Mesendoderm (in vitro differentiated cells): ENCODE results near the gene PLEK2.

Experiments
- DNase-seq: peaks from one replicate; pipeline ENCODE4 v3.0.0; 2013
- H2AK5ac ChIP-seq: 2 replicates; pipeline ENCODE4 v1.6.1; 2013; ENCODE audit warnings: low read length, inconsistent platforms
- H2BK120ac ChIP-seq: 2 replicates; pipeline ENCODE4 v1.6.1; 2013; ENCODE audit warnings: low read depth, mild to moderate bottlenecking, low read length, moderate library complexity, mixed read lengths
- H2BK15ac ChIP-seq: replicated peaks from 2 replicates; pipeline ENCODE4 v1.6.1; 2013; ENCODE audit warnings: low read depth, mild to moderate bottlenecking, moderate library complexity
- H2BK5ac ChIP-seq: 2 replicates; pipeline ENCODE4 v1.6.1; 2013; ENCODE audit warnings: low read length, inconsistent platforms
- H3K18ac ChIP-seq: 2 replicates; pipeline ENCODE4 v1.6.1; 2013; ENCODE audit warnings: mild to moderate bottlenecking, low read length, mixed read lengths
- H3K23ac ChIP-seq: one replicate; pipeline ENCODE4 v1.6.1; 2013; ENCODE audit warnings: low read length
- H3K27ac ChIP-seq: 2 replicates; pipeline ENCODE4 v1.5.1; 2013; ENCODE audit warnings: low read depth, mild to moderate bottlenecking, inconsistent platforms, low read length, moderate library complexity
- H3K27me3 ChIP-seq: 2 replicates; pipeline ENCODE4 v1.6.1; 2013; ENCODE audit warnings: low read length, control low read depth, mild to moderate bottlenecking, inconsistent platforms; ENCODE audit not compliant: insufficient read depth, poor library complexity
- H3K36me3 ChIP-seq: 2 replicates; pipeline ENCODE4 v1.6.1; 2013; ENCODE audit warnings: low read length, inconsistent platforms; ENCODE audit not compliant: control insufficient read depth, insufficient read depth
- H3K4ac ChIP-seq: one replicate; pipeline ENCODE4 v1.6.1; 2013; ENCODE audit warnings: low read depth, mild to moderate bottlenecking, low read length, moderate library complexity
- H3K4me1 ChIP-seq: 2 replicates; pipeline ENCODE4 v1.6.1; 2013; ENCODE audit warnings: low read depth, low read length, inconsistent platforms; ENCODE audit not compliant: control insufficient read depth
- H3K4me2 ChIP-seq: 2 replicates; pipeline ENCODE4 v1.6.1; 2013; ENCODE audit warnings: low read length
- H3K4me3 ChIP-seq: 2 replicates; pipeline ENCODE4 v1.5.1; 2013; ENCODE audit warnings: mild to moderate bottlenecking, low read length
- H3K56ac ChIP-seq: one replicate; pipeline ENCODE4 v1.6.1; 2013; ENCODE audit warnings: low read length
- H3K79me1 ChIP-seq: 2 replicates; pipeline ENCODE4 v1.6.1; 2013; ENCODE audit warnings: low read length, inconsistent platforms
- H3K79me2 ChIP-seq: 2 replicates; pipeline ENCODE4 v1.6.1; 2013; ENCODE audit warnings: mild to moderate bottlenecking, low read length; ENCODE audit not compliant: control insufficient read depth, insufficient read depth
- H3K9ac ChIP-seq: 2 replicates; pipeline ENCODE4 v1.6.1; 2013; ENCODE audit warnings: low read length, inconsistent platforms
- H4K5ac ChIP-seq: one replicate; pipeline ENCODE4 v1.6.1; 2013; ENCODE audit warnings: low read length
- H4K8ac ChIP-seq: one replicate; pipeline ENCODE4 v1.6.1; 2013; ENCODE audit warnings: low read depth, mild to moderate bottlenecking, control low read depth, low read length, moderate library complexity
- WGBS: extraction: QIAGEN DNeasy Blood & Tissue Kit; methylation state at CpG from one replicate; pipeline ENCODE4 v1.1.7; 2013; ENCODE audit warnings: low lambda C conversion rate, missing lambda C conversion rate; ENCODE audit not compliant: insufficient coverage; ENCODE audit errors: extremely low coverage; 5-methylcytosine and 5-hydroxymethylcytosine counted together

Gene PLEK2

GRCh38 chr14:67373347-67373746 is 38.6 kb downstream of the PLEK2 start:
- Histone ChIP-seq H3K79me1 (peaks cover 2% of the 10 kb centered on the region), H3K4me3 (no peak overlapping the region), H3K27ac (no peak overlapping the region), H2BK5ac (no peak overlapping the region), H2AK5ac (no peak overlapping the region), H3K56ac (no peak overlapping the region), H3K4ac (no peak overlapping the region), H2BK15ac (no peak overlapping the region), H3K36me3 (peaks cover 10% of the 10 kb centered on the region), H4K8ac (no peak overlapping the region), H2BK120ac (no peak overlapping the region), H3K18ac (no peak overlapping the region), H4K5ac (no peak overlapping the region), H3K27me3 (no peaks in the 10 kb centered on the region), H3K4me2 (no peak overlapping the region), H3K9ac (no peak overlapping the region), H3K79me2 (no peaks in the 10 kb centered on the region), H3K4me1 (no peaks in the 10 kb centered on the region), H3K23ac (no peak overlapping the region)
- no CpG with 5 or more reads among the region's 2 CpGs for WGBS
- no peak for DNase-seq

- Histone ChIP-seq H3K36me3 (peaks cover 13% of the 10 kb centered on the region), H3K18ac (no peak overlapping the region), H3K79me1 (peaks cover 5% of the 10 kb centered on the region), H3K23ac (no peak overlapping the region), H4K5ac (no peak overlapping the region), H3K27ac (no peak overlapping the region), H3K4me1 (no peaks in the 10 kb centered on the region), H2BK120ac (no peak overlapping the region), H3K27me3 (no peaks in the 10 kb centered on the region), H2BK5ac (no peak overlapping the region), H3K79me2 (no peaks in the 10 kb centered on the region), H3K56ac (no peak overlapping the region), H4K8ac (no peak overlapping the region), H2AK5ac (no peak overlapping the region), H3K4me3 (no peak overlapping the region), H2BK15ac (no peak overlapping the region), H3K4me2 (no peak overlapping the region), H3K9ac (no peak overlapping the region), H3K4ac (no peak overlapping the region)
- no peak for DNase-seq
- no CpG with 5 or more reads among the region's 1 CpG for WGBS
Measured at GRCh38 chr14:67372833-67373232, 39.1 kb downstream of the PLEK2 start.

- no peaks in the 10 kb centered on the region for H3K79me2 ChIP-seq
- no peak overlapping the region for H3K27ac ChIP-seq
- H3K4ac ChIP-seq = no peak overlapping the region
- H3K36me3 ChIP-seq = peaks cover 10% of the 10 kb centered on the region
- H3K23ac ChIP-seq = no peak overlapping the region
- no peak overlapping the region for H3K4me2 ChIP-seq
- no peak overlapping the region for H3K4me3 ChIP-seq
- H3K4me1 ChIP-seq = no peaks in the 10 kb centered on the region
- no peak overlapping the region for H2AK5ac ChIP-seq
- no peak for DNase-seq
- no peak overlapping the region for H3K56ac ChIP-seq
- H4K8ac ChIP-seq = no peak overlapping the region
- no peaks in the 10 kb centered on the region for H3K27me3 ChIP-seq
- H3K79me1 ChIP-seq = peaks cover 5% of the 10 kb centered on the region
- WGBS = no CpG with 5 or more reads among the region's 4 CpGs
- H3K18ac ChIP-seq = no peak overlapping the region
- H2BK15ac ChIP-seq = no peak overlapping the region
- H4K5ac ChIP-seq = no peak overlapping the region
- H3K9ac ChIP-seq = no peak overlapping the region
- H2BK5ac ChIP-seq = no peak overlapping the region
- no peak overlapping the region for H2BK120ac ChIP-seq
Measured at GRCh38 chr14:67371247-67372148, 40.5 kb downstream of the PLEK2 start.

GRCh38 chr14:67370830-67371229 is 41.1 kb downstream of the PLEK2 start:
- Histone ChIP-seq H3K27me3 (no peaks in the 10 kb centered on the region), H3K36me3 (peaks cover 8% of the 10 kb centered on the region)
- WGBS = no CpG with 5 or more reads among the region's 5 CpGs

GRCh38 chr14:67365476-67365875 is 46.5 kb downstream of the PLEK2 start:
- Histone ChIP-seq H3K79me1 (peaks cover 7% of the 10 kb centered on the region), H2BK15ac (no peak overlapping the region), H4K8ac (no peak overlapping the region), H2AK5ac (no peak overlapping the region), H3K18ac (no peak overlapping the region), H3K36me3 (peaks cover 5% of the 10 kb centered on the region), H3K4me1 (no peaks in the 10 kb centered on the region), H3K23ac (no peak overlapping the region), H3K27ac (no peak overlapping the region), H3K4ac (no peak overlapping the region), H3K56ac (no peak overlapping the region), H4K5ac (no peak overlapping the region), H3K4me2 (no peak overlapping the region), H3K9ac (no peak overlapping the region), H2BK120ac (no peak overlapping the region), H3K4me3 (no peak overlapping the region), H3K27me3 (no peaks in the 10 kb centered on the region), H2BK5ac (no peak overlapping the region), H3K79me2 (peaks cover 29% of the 10 kb centered on the region)
- DNase-seq = no peak
- WGBS = no CpG with 5 or more reads among the region's 4 CpGs

More at GRCh38 chr14:67370830-67371229, 41.1 kb downstream of the PLEK2 start:
- DNase-seq = no peak
- no peaks in the 10 kb centered on the region for H3K4me1 ChIP-seq
- no peak overlapping the region for H2BK5ac ChIP-seq
- peaks cover 5% of the 10 kb centered on the region for H3K79me1 ChIP-seq
- H3K4me3 ChIP-seq = no peak overlapping the region
- no peak overlapping the region for H2BK120ac ChIP-seq
- H3K18ac ChIP-seq = no peak overlapping the region
- no peak overlapping the region for H3K56ac ChIP-seq
- no peak overlapping the region for H2AK5ac ChIP-seq
- H3K4me2 ChIP-seq = no peak overlapping the region
- no peak overlapping the region for H3K4ac ChIP-seq
- no peak overlapping the region for H3K9ac ChIP-seq
- no peak overlapping the region for H4K5ac ChIP-seq
- H3K23ac ChIP-seq = no peak overlapping the region
- H3K79me2 ChIP-seq = no peaks in the 10 kb centered on the region
- H2BK15ac ChIP-seq = no peak overlapping the region
- H4K8ac ChIP-seq = no peak overlapping the region
- no peak overlapping the region for H3K27ac ChIP-seq
